GM12872 (cell line): ENCODE data around the gene HOXA2.

Experiments
- CTCF ChIP-seq: IDR thresholded peaks from 3 replicates; pipeline ENCODE4 v1.5.1; 2011; ENCODE audit warnings: low read depth, mild to moderate bottlenecking, low read length, moderate library complexity; ENCODE audit not compliant: insufficient read depth

HOXA2 gene

GRCh38 chr7:27143023-27143949 is 40.8 kb upstream of the HOXA2 start, which contains the start of gene HOXA5:
HOXA5 (minus strand) TSS chr7:27143681; CDS start chr7:27143607, 74 bp downstream.
- TF ChIP-seq CTCF, result 0 out of 3 replicates have a peak, but pooled peaks have one; percentile 2

- TF ChIP-seq CTCF, result no peak
Observed at GRCh38 chr7:27142580-27143022, 40.1 kb upstream of the HOXA2 start.

- no peak for TF ChIP-seq CTCF
Observed at GRCh38 chr7:27141923-27142579, 39.6 kb upstream of the HOXA2 start.

- TF ChIP-seq CTCF, result no peak
Observed at GRCh38 chr7:27141137-27141922, 38.8 kb upstream of the HOXA2 start.

GRCh38 chr7:27140126-27140857 is 37.8 kb upstream of the HOXA2 start:
- TF ChIP-seq CTCF, result no peak

GRCh38 chr7:27139334-27140125 is 37.0 kb upstream of the HOXA2 start:
- no peak for TF ChIP-seq CTCF
